CD4-positive, alpha-beta memory T cell (primary cell): Measurements from ENCODE around the gene P4HTM. TPM values are rescaled to one million over a fixed set of nuclear protein-coding genes. Genes with fewer than 3 reads are reported as not detected.
A peak's percentile ranks its signal among the peaks of the same experiment; 100 is the strongest.

Experiments used
- CTCF ChIA-PET: fragments of 350-600 bp; sonication (Branson Sonifier 250); formaldehyde crosslinking; loops from one replicate; lab custom pipeline; 2021; ENCODE audit warnings: inconsistent platforms; ENCODE audit not compliant: partially characterized antibody; lab: Charles Lee
- POLR2A ChIA-PET: fragments of 350-600 bp; sonication (Branson Sonifier 250); formaldehyde crosslinking; loops from one replicate; lab custom pipeline; 2021; ENCODE audit not compliant: partially characterized antibody; lab: Charles Lee
- DNase-seq, 5 donors: peaks; one replicate each; pipeline versions ENCODE4 v3.0.0 to v3.0.0-alpha.2; 2020 to 2022; ENCODE audit warnings: mixed read lengths in 1 of 5
- H3K27ac ChIP-seq: one replicate; pipeline ENCODE4 v1.7.0; 2013; ENCODE audit warnings: low read depth, low read length
- H3K27me3 ChIP-seq: 2 replicates; pipeline ENCODE4 v1.7.0; 2013; ENCODE audit warnings: mild to moderate bottlenecking, low read length, moderate library complexity; ENCODE audit not compliant: insufficient read depth
- H3K36me3 ChIP-seq: 2 replicates; pipeline ENCODE4 v1.7.0; 2013; ENCODE audit warnings: mild to moderate bottlenecking, low read length, moderate library complexity; ENCODE audit not compliant: insufficient read depth
- H3K4me1 ChIP-seq: 2 replicates; pipeline ENCODE4 v1.7.0; 2013; ENCODE audit warnings: mild to moderate bottlenecking, low read length, moderate library complexity; ENCODE audit not compliant: insufficient read depth
- H3K4me3 ChIP-seq, 2 donors: one replicate each; pipeline ENCODE4 v1.7.0; 2013; ENCODE audit warnings: low read length in 2 of 2, mild to moderate bottlenecking in 1 of 2
- H3K9me3 ChIP-seq, 2 donors: one replicate each; pipeline ENCODE4 v1.7.0; 2013; ENCODE audit warnings: low read length in 2 of 2, control low read depth in 1 of 2; ENCODE audit not compliant: control insufficient read depth in 1 of 2
- H3K27ac Mint-ChIP-seq, 7 donors: one replicate each; pipeline ENCODE4 v1.8.0; 2020 to 2021; ENCODE audit warnings: mixed read lengths in 7 of 7, mild to moderate bottlenecking in 6 of 7, inconsistent platforms in 3 of 7, moderate library complexity in 3 of 7
- H3K27me3 Mint-ChIP-seq, 2 donors: one replicate each; pipeline ENCODE4 v1.8.0; 2020 to 2021; ENCODE audit warnings: mixed read lengths in 2 of 2
- H3K36me3 Mint-ChIP-seq, 2 donors: one replicate each; pipeline ENCODE4 v1.8.0; 2020 to 2021; ENCODE audit warnings: mixed read lengths in 2 of 2, inconsistent platforms in 1 of 2, mild to moderate bottlenecking in 1 of 2
- H3K4me1 Mint-ChIP-seq, 4 donors: one replicate each; pipeline ENCODE4 v1.8.0; 2020 to 2021; ENCODE audit warnings: mixed read lengths in 4 of 4, mild to moderate bottlenecking in 1 of 4
- H3K4me3 Mint-ChIP-seq, 8 donors: one replicate each; pipeline ENCODE4 v1.8.0; 2020 to 2021; ENCODE audit warnings: mixed read lengths in 8 of 8, mild to moderate bottlenecking in 7 of 8, moderate library complexity in 6 of 8, inconsistent platforms in 3 of 8
- H3K9me3 Mint-ChIP-seq, 8 donors: one replicate each; pipeline ENCODE4 v1.8.0; 2020 to 2021; ENCODE audit warnings: mixed read lengths in 8 of 8, mild to moderate bottlenecking in 5 of 8, inconsistent platforms in 3 of 8, moderate library complexity in 1 of 8
- intact Hi-C: fragments of 100-400 bp; cut with micrococcal nuclease; formaldehyde crosslinking; loops from one replicate; pipeline ENCODE4 v1.15.1; 2023
- polyA plus RNA-seq, 2 donors: library from polyadenylated mRNA; unstranded; fragments of 300-500 nt; fragmentation: Illumina TruSeq; gene quantifications; one replicate each; pipeline ENCODE4 v1.2.3, GENCODE V29; 2021
- total RNA-seq, 2 experiments: library from RNA; stranded (reverse); gene quantifications; one replicate each; pipeline ENCODE4 v1.2.3, GENCODE V29; 2021

P4HTM gene
- total and polyA plus RNA-seq, 4 experiments from 2014 or later = 29.7 to 87.3 (median 56.1) TPM

DNA sequence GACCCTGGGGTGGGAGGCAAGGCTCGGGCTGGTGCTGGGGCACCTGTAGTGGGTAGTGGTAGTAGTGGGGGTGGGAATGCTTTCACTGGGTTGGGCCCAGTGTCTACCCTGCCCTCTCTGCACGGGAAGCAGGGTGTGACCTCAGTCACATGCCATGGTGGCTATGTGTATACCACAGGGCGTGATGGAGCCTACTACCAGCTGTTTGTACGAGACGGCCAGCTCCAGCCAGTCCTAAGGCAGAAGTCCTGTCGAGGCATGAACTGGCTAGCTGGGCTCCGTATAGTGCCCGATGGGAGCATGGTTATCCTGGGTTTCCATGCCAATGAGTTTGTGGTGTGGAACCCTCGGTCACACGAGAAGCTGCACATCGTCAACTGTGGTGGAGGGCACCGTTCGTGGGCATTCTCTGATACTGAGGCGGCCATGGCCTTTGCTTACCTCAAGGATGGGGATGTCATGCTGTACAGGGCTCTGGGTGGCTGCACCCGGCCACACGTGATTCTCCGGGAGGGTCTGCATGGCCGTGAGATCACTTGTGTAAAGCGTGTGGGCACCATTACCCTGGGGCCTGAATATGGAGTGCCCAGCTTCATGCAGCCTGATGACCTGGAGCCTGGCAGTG lies 23.2 kb downstream of the P4HTM start:
- POLR2A ChIA-PET = interaction anchor here (17.3 to 22.1 kb wide), 3 partner anchors 2 to 22 kb away, joined by 377 to 629 read pairs (median 629); partner anchors contain the start of genes DALRD3, IMPDH2, NDUFAF3 and P4HTM
- Mint-ChIP-seq H3K27ac (no peak overlapping the region), H3K4me3 (no peak overlapping the region)

DNA sequence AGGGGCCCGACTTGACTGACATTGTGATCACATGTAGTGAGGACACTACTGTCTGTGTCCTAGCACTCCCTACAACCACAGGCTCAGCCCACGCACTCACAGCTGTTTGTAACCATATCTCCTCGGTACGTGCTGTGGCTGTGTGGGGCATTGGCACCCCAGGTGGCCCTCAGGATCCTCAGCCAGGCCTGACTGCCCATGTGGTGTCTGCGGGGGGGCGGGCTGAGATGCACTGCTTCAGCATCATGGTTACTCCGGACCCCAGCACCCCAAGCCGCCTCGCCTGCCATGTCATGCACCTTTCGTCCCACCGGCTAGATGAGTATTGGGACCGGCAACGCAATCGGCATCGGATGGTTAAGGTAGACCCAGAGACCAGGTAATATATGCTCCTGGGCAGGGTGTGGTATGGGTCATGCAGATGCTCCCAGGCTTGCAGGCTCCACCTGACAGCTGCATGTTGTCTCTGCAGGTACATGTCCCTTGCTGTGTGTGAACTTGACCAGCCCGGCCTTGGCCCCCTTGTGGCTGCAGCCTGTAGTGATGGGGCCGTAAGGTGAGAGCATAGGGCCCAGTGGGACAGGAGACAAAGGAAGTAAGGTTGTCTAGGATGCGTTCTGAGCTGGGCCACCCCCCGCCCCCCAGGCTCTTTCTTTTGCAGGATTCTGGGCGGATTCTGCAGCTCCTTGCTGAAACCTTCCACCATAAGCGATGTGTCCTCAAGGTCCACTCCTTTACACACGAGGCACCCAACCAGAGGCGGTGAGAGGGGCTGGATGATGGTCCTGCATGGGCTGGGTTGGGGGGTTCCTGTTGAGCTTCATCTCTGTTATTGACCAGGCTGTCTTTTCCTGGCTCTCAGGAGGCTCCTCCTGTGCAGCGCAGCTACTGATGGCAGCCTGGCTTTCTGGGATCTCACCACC lies 24.0 kb downstream of the P4HTM start:
- Mint-ChIP-seq H3K4me1 (peaks cover 11 to 33% (median 20%) of the 10 kb centered on the region in 4 donors), H3K36me3 (peaks cover 0 to 51% of the 10 kb centered on the region in 2 donors), H3K27ac (peak overlapping the region in 2 of 7 donors; percentile 38 to 48), H3K4me3 (peak overlapping the region in 1 of 8 donors; percentile 15), H3K9me3 (peaks cover 0 to 1% (median 0%) of the 10 kb centered on the region in 8 donors), H3K27me3 (no peaks in the 10 kb centered on the region)
- Histone ChIP-seq H3K27ac (no peak overlapping the region), H3K27me3 (no peaks in the 10 kb centered on the region), H3K4me3 (no peak overlapping the region), H3K36me3 (peaks cover 50% of the 10 kb centered on the region), H3K4me1 (peaks cover 18% of the 10 kb centered on the region), H3K9me3 (no peaks in the 10 kb centered on the region)
- peak; percentile 39 to 59 (median 47) for DNase-seq
- ChIA-PET POLR2A (interaction anchor here (17.3 to 22.1 kb wide), 3 partner anchors 3 to 23 kb away, joined by 377 to 629 read pairs (median 629); partner anchors contain the start of genes DALRD3, IMPDH2, NDUFAF3 and P4HTM), CTCF (interaction anchor here (0.6 to 15.4 kb wide), 5 partner anchors 7 to 821 kb away, joined by 3 to 216 read pairs (median 6); partner anchors contain the start of genes DALRD3, NDUFAF3, P4HTM and SLC25A20)
- intact Hi-C loops = loop anchor here (1.0 kb wide), 1 partner anchor 27 kb away; no protein-coding TSS in a partner anchor

More for the DNA sequence above, 23.2 kb downstream of the P4HTM start:
- peaks cover 11 to 31% (median 20%) of the 10 kb centered on the region in 4 donors for H3K4me1 Mint-ChIP-seq
- Histone ChIP-seq H3K4me3 (no peak overlapping the region), H3K9me3 (no peaks in the 10 kb centered on the region), H3K27ac (no peak overlapping the region), H3K27me3 (no peaks in the 10 kb centered on the region), H3K36me3 (peaks cover 50% of the 10 kb centered on the region), H3K4me1 (peaks cover 21% of the 10 kb centered on the region)
- peaks cover 0 to 51% of the 10 kb centered on the region in 2 donors for H3K36me3 Mint-ChIP-seq
- H3K27me3 Mint-ChIP-seq = no peaks in the 10 kb centered on the region
- DNase-seq = peak in 1 of 5 donors; percentile 15
- intact Hi-C loops = no loop called here
- CTCF ChIA-PET = interaction anchor here (1.4 to 15.4 kb wide), 5 partner anchors 7 to 40 kb away, joined by 3 to 216 read pairs (median 6); partner anchors contain the start of genes DALRD3, IMPDH2, NDUFAF3 and P4HTM
- H3K9me3 Mint-ChIP-seq = peaks cover 0 to 1% (median 0%) of the 10 kb centered on the region in 8 donors

DNA sequence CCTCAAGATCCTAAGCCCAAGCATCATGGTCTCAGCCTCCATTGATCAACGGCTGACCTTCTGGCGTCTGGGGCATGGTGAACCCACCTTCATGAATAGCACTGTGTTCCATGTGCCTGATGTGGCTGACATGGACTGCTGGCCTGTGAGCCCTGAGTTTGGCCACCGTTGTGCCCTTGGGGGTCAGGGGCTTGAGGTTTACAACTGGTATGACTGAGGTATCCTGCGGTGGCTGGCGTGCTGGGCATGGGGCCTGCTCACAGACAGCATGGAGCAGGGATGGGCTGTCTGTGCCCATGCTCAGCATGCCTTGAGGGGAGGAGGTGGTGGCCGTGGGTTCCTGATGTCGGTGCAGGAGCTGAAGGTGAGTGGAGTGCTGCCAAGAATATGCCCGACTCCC lies 25.0 kb downstream of the P4HTM start:
- Mint-ChIP-seq H3K27ac (peak overlapping the region in 2 of 7 donors; percentile 37 to 83), H3K4me3 (peak overlapping the region in 2 of 8 donors; percentile 10 to 33), H3K4me1 (peaks cover 8 to 37% (median 23%) of the 10 kb centered on the region in 4 donors), H3K27me3 (no peaks in the 10 kb centered on the region), H3K9me3 (peaks cover 0 to 1% (median 0%) of the 10 kb centered on the region in 8 donors), H3K36me3 (peaks cover 0 to 51% of the 10 kb centered on the region in 2 donors)
- Histone ChIP-seq H3K27me3 (no peaks in the 10 kb centered on the region), H3K4me3 (no peak overlapping the region), H3K4me1 (peaks cover 28% of the 10 kb centered on the region), H3K9me3 (no peaks in the 10 kb centered on the region), H3K27ac (no peak overlapping the region), H3K36me3 (peaks cover 50% of the 10 kb centered on the region)
- POLR2A ChIA-PET = interaction anchor here (17.3 to 22.1 kb wide), 3 partner anchors 4 to 24 kb away, joined by 377 to 629 read pairs (median 629); partner anchors contain the start of genes DALRD3, IMPDH2, NDUFAF3 and P4HTM
- intact Hi-C loops = no loop called here
- CTCF ChIA-PET = interaction anchor here (0.7 to 15.4 kb wide), 5 partner anchors 5 to 143 kb away, joined by 3 to 216 read pairs (median 6); partner anchors contain the start of genes P4HTM, SLC25A20 and WDR6
- no peak for DNase-seq

DNA sequence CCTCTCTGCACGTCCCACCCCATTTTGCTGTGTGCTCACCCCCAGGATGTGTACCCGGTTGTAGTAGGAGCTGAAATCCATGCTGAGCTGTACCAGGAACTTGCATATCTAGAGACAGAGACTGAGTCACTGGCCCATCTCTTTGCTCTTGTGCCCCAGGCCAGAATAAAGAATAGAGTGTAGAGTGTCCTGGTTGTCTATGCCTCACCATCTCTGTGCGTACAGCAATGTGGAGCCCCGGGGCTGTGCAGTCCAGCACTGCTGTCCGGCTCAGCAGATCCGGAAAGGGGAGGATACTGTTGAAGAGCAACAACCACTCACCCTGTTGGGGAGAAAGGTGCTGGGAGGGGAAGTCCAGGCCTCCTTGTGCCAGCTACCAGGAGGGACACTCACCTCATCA lies 25.7 kb downstream of the P4HTM start:
- POLR2A ChIA-PET = interaction anchor here (17.3 to 22.1 kb wide), 3 partner anchors 5 to 24 kb away, joined by 377 to 629 read pairs (median 629); partner anchors contain the start of genes DALRD3, IMPDH2, NDUFAF3 and P4HTM
- peaks cover 0 to 51% of the 10 kb centered on the region in 2 donors for H3K36me3 Mint-ChIP-seq
- peak overlapping the region in 2 of 8 donors; percentile 15 to 33 for H3K4me3 Mint-ChIP-seq
- Histone ChIP-seq H3K4me1 (peaks cover 35% of the 10 kb centered on the region), H3K27ac (no peak overlapping the region), H3K36me3 (peaks cover 50% of the 10 kb centered on the region), H3K9me3 (no peaks in the 10 kb centered on the region), H3K4me3 (no peak overlapping the region), H3K27me3 (no peaks in the 10 kb centered on the region)
- no peak for DNase-seq
- H3K4me1 Mint-ChIP-seq = peaks cover 11 to 42% (median 28%) of the 10 kb centered on the region in 4 donors
- CTCF ChIA-PET = interaction anchor here (0.5 to 15.4 kb wide), 4 partner anchors 6 to 1290 kb away, joined by 3 to 216 read pairs (median 88); partner anchors contain the start of genes P4HTM and WDR6
- intact Hi-C loops = no loop called here
- peak overlapping the region in 3 of 7 donors; percentile 37 to 83 (median 47) for H3K27ac Mint-ChIP-seq
- H3K27me3 Mint-ChIP-seq = no peaks in the 10 kb centered on the region
- peaks cover 0 to 1% (median 0%) of the 10 kb centered on the region in 8 donors for H3K9me3 Mint-ChIP-seq

DNA sequence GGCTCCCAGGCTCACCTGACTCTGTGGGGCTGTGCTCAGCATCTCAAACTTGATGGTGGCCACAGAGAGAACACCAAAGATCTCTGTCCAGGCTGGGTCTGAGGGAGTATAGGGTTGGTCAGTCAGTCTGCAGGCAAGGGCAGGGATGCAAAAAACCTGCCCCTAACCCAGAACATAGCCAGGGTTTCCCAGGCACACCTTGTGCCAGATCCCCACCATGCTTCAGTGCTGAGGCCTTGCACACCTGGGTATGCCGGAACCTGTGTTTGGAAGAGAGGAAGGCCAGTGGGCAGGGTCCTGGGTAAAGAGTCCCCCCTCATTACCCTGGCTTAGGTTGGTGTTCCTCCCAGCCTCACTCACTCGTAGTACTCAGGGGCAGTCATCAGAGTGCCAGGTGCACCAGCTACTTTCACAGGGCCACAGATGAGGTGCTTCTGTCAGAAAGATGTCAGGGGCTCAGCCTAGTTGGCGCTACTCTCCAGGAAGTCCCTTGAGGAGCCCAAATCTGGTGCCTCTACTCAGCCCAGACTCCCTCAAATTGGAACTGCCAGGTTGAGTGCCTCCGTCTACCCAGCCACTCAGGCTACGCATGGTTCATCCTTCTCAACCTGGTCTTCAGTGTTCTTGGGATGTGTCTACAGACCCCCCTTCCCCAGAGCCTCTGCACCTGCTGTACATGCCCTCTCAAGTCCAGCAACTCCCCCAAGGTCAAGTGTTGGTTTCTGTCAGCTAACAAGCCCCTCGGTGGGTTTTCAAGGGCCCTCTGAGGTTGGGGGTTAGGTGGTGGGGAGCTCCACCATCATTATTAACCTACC lies 26.6 kb downstream of the P4HTM start:
- Histone ChIP-seq H3K4me3 (no peak overlapping the region), H3K4me1 (peaks cover 35% of the 10 kb centered on the region), H3K9me3 (no peaks in the 10 kb centered on the region), H3K27me3 (no peaks in the 10 kb centered on the region), H3K36me3 (peaks cover 46% of the 10 kb centered on the region), H3K27ac (no peak overlapping the region)
- Mint-ChIP-seq H3K27ac (peak overlapping the region in 5 of 7 donors; percentile 81 to 93 (median 83)), H3K27me3 (no peaks in the 10 kb centered on the region), H3K36me3 (peaks cover 0 to 50% of the 10 kb centered on the region in 2 donors), H3K4me3 (peak overlapping the region; percentile 46 to 98 (median 90)), H3K4me1 (peaks cover 13 to 47% (median 30%) of the 10 kb centered on the region in 4 donors), H3K9me3 (peaks cover 0 to 1% (median 0%) of the 10 kb centered on the region in 8 donors)
- POLR2A ChIA-PET = interaction anchor here (1.3 to 22.1 kb wide), 5 partner anchors 5 to 104 kb away, joined by 3 to 629 read pairs (median 377); partner anchors contain the start of genes DALRD3, IMPDH2, NDUFAF3 and P4HTM
- intact Hi-C loops = no loop called here
- DNase-seq = no peak
- CTCF ChIA-PET = interaction anchor here (1.5 to 15.4 kb wide), 4 partner anchors 7 to 142 kb away, joined by 4 to 216 read pairs (median 88); partner anchors contain the start of genes IMPDH2, P4HTM and WDR6
